ENCODE results near the gene LAMTOR2.

LAMTOR2 gene

GRCh38 chr1:156051011-156051725, 3.4 kb upstream of the LAMTOR2 start:
- H3K36me3 ChIP-seq (ENCODE audit: insufficient read depth, low read length): peaks cover 6% of the 10 kb centered on the region; the same call in 1 of the 2 replicates
- no peak overlapping the region for H3K4me3 ChIP-seq (ENCODE audit: low read length, poor library complexity, severe bottlenecking)
- no peaks in the 10 kb centered on the region for H3K9me3 ChIP-seq (ENCODE audit: insufficient read depth, low read depth, low read length)
- no peak overlapping the region for H2AFZ ChIP-seq (ENCODE audit: low read length)
- H3K4me2 ChIP-seq (ENCODE audit: low read depth, low read length, poor library complexity, severe bottlenecking): peak overlapping the region; percentile 63
- H3K79me2 ChIP-seq (ENCODE audit: insufficient read depth, low read length): peaks cover 36% of the 10 kb centered on the region
- H3K9me2 ChIP-seq (replicated peaks; ENCODE audit: low read depth, low read length): no peaks in the 10 kb centered on the region
- H3K9ac ChIP-seq (ENCODE audit: low read depth, low read length, poor library complexity, severe bottlenecking): no peak overlapping the region
- TF ChIP-seq CTCF (conservative IDR thresholded peaks at IDR 0.05; ENCODE audit: low read length) (no peak), EZH2phosphoT487 (IDR thresholded peaks at IDR 0.05; ENCODE audit: borderline replicate concordance) (no peak)
- no peaks in the 10 kb centered on the region for H3K27me3 ChIP-seq (ENCODE audit: insufficient read depth, low read length, poor library complexity, severe bottlenecking)
- H3F3A ChIP-seq (ENCODE audit: low read depth): peaks cover 3% of the 10 kb centered on the region; the same call in 1 of the 2 replicates
- H3K4me1 ChIP-seq (ENCODE audit: insufficient read depth, low read length, poor library complexity, severe bottlenecking): peaks cover 16% of the 10 kb centered on the region
- H4K20me1 ChIP-seq (ENCODE audit: insufficient read depth, low read length, poor library complexity, severe bottlenecking): peaks cover 7% of the 10 kb centered on the region

- peaks cover 7% of the 10 kb centered on the region for H4K20me1 ChIP-seq (ENCODE audit: insufficient read depth, low read length, poor library complexity, severe bottlenecking)
- peaks cover 3% of the 10 kb centered on the region; the same call in 1 of the 2 replicates for H3F3A ChIP-seq (ENCODE audit: low read depth)
- no peaks in the 10 kb centered on the region for H3K9me3 ChIP-seq (ENCODE audit: insufficient read depth, low read depth, low read length)
- peak overlapping the region; percentile 96 for H3K4me3 ChIP-seq (ENCODE audit: low read length, poor library complexity, severe bottlenecking)
- H2AFZ ChIP-seq (ENCODE audit: low read length): peak overlapping the region; percentile 56
- H3K4me2 ChIP-seq (ENCODE audit: low read depth, low read length, poor library complexity, severe bottlenecking): peak overlapping the region; percentile 63
- no peaks in the 10 kb centered on the region for H3K27me3 ChIP-seq (ENCODE audit: insufficient read depth, low read length, poor library complexity, severe bottlenecking)
- H3K4me1 ChIP-seq (ENCODE audit: insufficient read depth, low read length, poor library complexity, severe bottlenecking): peaks cover 20% of the 10 kb centered on the region
- TF ChIP-seq EZH2phosphoT487 (IDR thresholded peaks at IDR 0.05; ENCODE audit: borderline replicate concordance): no peak
- TF ChIP-seq CTCF (conservative IDR thresholded peaks at IDR 0.05; ENCODE audit: low read length): peak; percentile 44
- no peaks in the 10 kb centered on the region for H3K9me2 ChIP-seq (replicated peaks; ENCODE audit: low read depth, low read length)
- H3K36me3 ChIP-seq (ENCODE audit: insufficient read depth, low read length): peaks cover 1% of the 10 kb centered on the region; the same call in 1 of the 2 replicates
- H3K79me2 ChIP-seq (ENCODE audit: insufficient read depth, low read length): peaks cover 42% of the 10 kb centered on the region
- peak overlapping the region; percentile 98 for H3K9ac ChIP-seq (ENCODE audit: low read depth, low read length, poor library complexity, severe bottlenecking)
These were observed 1.5 kb upstream of the LAMTOR2 start for GRCh38 chr1:156052862-156053767.

- Histone ChIP-seq H3F3A (ENCODE audit: low read depth) (peaks cover 3% of the 10 kb centered on the region; the same call in 1 of the 2 replicates), H3K9me2 (replicated peaks; ENCODE audit: low read depth, low read length) (no peaks in the 10 kb centered on the region), H3K4me1 (ENCODE audit: insufficient read depth, low read length, poor library complexity, severe bottlenecking) (peaks cover 20% of the 10 kb centered on the region), H2AFZ (ENCODE audit: low read length) (peak within 1 kb of the TSS; percentile 96), H3K27me3 (ENCODE audit: insufficient read depth, low read length, poor library complexity, severe bottlenecking) (no peaks in the 10 kb centered on the region), H3K79me2 (ENCODE audit: insufficient read depth, low read length) (peaks cover 42% of the 10 kb centered on the region), H3K4me3 (ENCODE audit: low read length, poor library complexity, severe bottlenecking) (peak within 1 kb of the TSS; percentile 96), H4K20me1 (ENCODE audit: insufficient read depth, low read length, poor library complexity, severe bottlenecking) (peaks cover 7% of the 10 kb centered on the region), H3K9ac (ENCODE audit: low read depth, low read length, poor library complexity, severe bottlenecking) (peak within 1 kb of the TSS; percentile 98), H3K9me3 (ENCODE audit: insufficient read depth, low read depth, low read length) (no peaks in the 10 kb centered on the region), H3K36me3 (ENCODE audit: insufficient read depth, low read length) (no peaks in the 10 kb centered on the region; the same call in 1 of the 2 replicates), H3K4me2 (ENCODE audit: low read depth, low read length, poor library complexity, severe bottlenecking) (peak within 1 kb of the TSS; percentile 96)
- TF ChIP-seq CTCF (conservative IDR thresholded peaks at IDR 0.05; ENCODE audit: low read length) (peak; percentile 29; the same call in 1 of the 2 replicates), EZH2phosphoT487 (IDR thresholded peaks at IDR 0.05; ENCODE audit: borderline replicate concordance) (no peak)
These were observed 648 bp upstream of the LAMTOR2 start, which contains the start of gene UBQLN4 for GRCh38 chr1:156053768-156054499. TSS of gene UBQLN4 (minus strand) at chr1:156053798. CDS start at chr1:156053701, 97 bp downstream.

All from Loucy (cell line).